BJ (cell line): ENCODE measurements around the gene DNHD1. TPM values are rescaled to one million over a fixed set of nuclear protein-coding genes. Genes with fewer than 3 reads are reported as not detected.
A peak's percentile ranks its signal among the peaks of the same experiment; 100 is the strongest.

Source experiments
- CTCF ChIA-PET: fragments of 350-600 bp; formaldehyde crosslinking; extraction: SDS; loops from one replicate; lab custom pipeline; 2021; ENCODE audit warnings: antibody characterized with exemption, inconsistent platforms; lab: Yijun Ruan, JAX
- POLR2A ChIA-PET: fragments of 300-600 bp; sonication (Branson Sonifier 250); formaldehyde crosslinking; extraction: SDS; loops from one replicate; lab custom pipeline; 2021; ENCODE audit warnings: antibody characterized with exemption; lab: Charles Lee
- DNase-seq: peaks from one replicate; pipeline ENCODE4 v3.0.0-alpha.2; 2011; ENCODE audit warnings: low read depth
- H3K27me3 ChIP-seq: 2 replicates; pipeline ENCODE4 v1.6.0; 2011; ENCODE audit warnings: low read length; ENCODE audit not compliant: control insufficient read depth, insufficient read depth
- H3K36me3 ChIP-seq: 2 replicates; pipeline ENCODE4 v1.5.1; 2011; ENCODE audit warnings: low read length; ENCODE audit not compliant: control insufficient read depth, insufficient read depth
- H3K4me3 ChIP-seq: 2 replicates; pipeline ENCODE4 v1.5.1; 2011; ENCODE audit warnings: low read depth, mild to moderate bottlenecking, control low read depth, low read length
- CTCF ChIP-seq: IDR thresholded peaks from 2 replicates; pipeline ENCODE4 v1.5.1; 2011; ENCODE audit warnings: low read depth, mild to moderate bottlenecking, control low read depth, inconsistent platforms, low read length, moderate library complexity; ENCODE audit not compliant: insufficient read depth
- polyA plus RNA-seq: library from polyadenylated mRNA; depleted of rRNA; stranded (reverse); fragments of >200 nt; gene quantifications from 2 replicates; pipeline ENCODE4 v1.2.3, GENCODE V29; 2011

The DNHD1 gene
- polyA plus RNA-seq, 1 experiment = 3.1 TPM

GRCh38 chr11:6615882-6616585, 119.0 kb downstream of the DNHD1 start:
- CTCF ChIA-PET = interaction anchor here (1.1 kb wide), 1 partner anchor 59 kb away, joined by 4 read pairs; no protein-coding TSS in a partner anchor
- Histone ChIP-seq H3K36me3 (peaks cover 16% of the 10 kb centered on the region), H3K27me3 (no peaks in the 10 kb centered on the region), H3K4me3 (no peak overlapping the region)
- POLR2A ChIA-PET = no interaction called here
- no peak for TF ChIP-seq CTCF
- no peak for DNase-seq

DNA sequence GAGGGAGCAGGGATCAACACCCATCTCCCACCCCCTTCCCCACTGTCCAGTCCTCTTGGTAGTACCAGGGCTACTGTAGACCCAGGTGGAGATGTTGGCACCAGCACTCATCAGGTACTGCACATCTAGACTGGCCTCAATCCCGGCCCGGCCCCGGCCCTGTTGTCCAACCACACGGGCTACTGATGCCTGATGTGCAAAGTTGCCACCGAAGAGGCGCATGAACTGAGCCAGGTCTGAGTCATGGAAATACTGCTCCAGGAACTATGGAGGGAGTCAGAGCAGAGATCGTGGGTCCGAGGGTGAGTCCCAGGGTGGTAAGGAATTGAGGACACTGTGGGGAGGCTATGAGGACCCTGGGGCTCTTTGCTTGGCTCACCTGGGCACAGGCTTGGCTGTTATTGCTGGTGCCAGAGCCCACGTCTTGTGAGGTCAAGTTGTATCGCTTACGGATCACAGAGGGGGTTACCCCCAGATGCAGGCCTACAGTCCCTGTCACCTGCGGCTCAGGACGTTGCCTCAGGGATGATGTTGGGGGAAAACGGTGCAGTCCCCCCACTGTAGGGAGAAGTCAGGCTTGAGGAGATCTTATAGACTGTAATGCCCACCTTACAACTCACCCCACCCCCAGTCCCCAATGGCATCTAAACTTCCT, 119.6 kb downstream of the DNHD1 start:
- DNase-seq = no peak
- peaks cover 12% of the 10 kb centered on the region for H3K36me3 ChIP-seq
- no peaks in the 10 kb centered on the region for H3K27me3 ChIP-seq
- POLR2A ChIA-PET = no interaction called here
- TF ChIP-seq CTCF = no peak
- CTCF ChIA-PET = interaction anchor here (1.9 kb wide), 1 partner anchor 77 kb away, joined by 5 read pairs; no protein-coding TSS in a partner anchor
- no peak overlapping the region for H3K4me3 ChIP-seq

GRCh38 chr11:6617315-6617781, 120.3 kb downstream of the DNHD1 start:
- no peak for DNase-seq
- Histone ChIP-seq H3K36me3 (peaks cover 12% of the 10 kb centered on the region), H3K4me3 (no peak overlapping the region), H3K27me3 (no peaks in the 10 kb centered on the region)
- ChIA-PET CTCF (interaction anchor here (1.5 to 1.9 kb wide), 2 partner anchors 66 to 77 kb away, joined by 5 to 7 read pairs; partner anchors contain the start of gene MRPL17), POLR2A (no interaction called here)
- TF ChIP-seq CTCF = no peak

GRCh38 chr11:6618117-6619003, 121.3 kb downstream of the DNHD1 start:
- ChIA-PET CTCF (interaction anchor here (0.7 to 2.2 kb wide), 17 partner anchors 11 to 239 kb away, joined by 3 to 14 read pairs (median 4); partner anchors contain the start of genes MRPL17 and TRIM3), POLR2A (interaction anchor here (0.6 to 1.3 kb wide), 4 partner anchors 10 to 70 kb away, joined by 3 to 4 read pairs (median 4); no protein-coding TSS in a partner anchor)
- TF ChIP-seq CTCF = 0 out of 2 replicates have a peak, but pooled peaks have one; percentile 17
- Histone ChIP-seq H3K36me3 (peaks cover 12% of the 10 kb centered on the region), H3K4me3 (peak overlapping the region; percentile 77), H3K27me3 (no peaks in the 10 kb centered on the region)
- no peak for DNase-seq
